ENCODE data around the gene FSD1L.

The FSD1L gene

DNA sequence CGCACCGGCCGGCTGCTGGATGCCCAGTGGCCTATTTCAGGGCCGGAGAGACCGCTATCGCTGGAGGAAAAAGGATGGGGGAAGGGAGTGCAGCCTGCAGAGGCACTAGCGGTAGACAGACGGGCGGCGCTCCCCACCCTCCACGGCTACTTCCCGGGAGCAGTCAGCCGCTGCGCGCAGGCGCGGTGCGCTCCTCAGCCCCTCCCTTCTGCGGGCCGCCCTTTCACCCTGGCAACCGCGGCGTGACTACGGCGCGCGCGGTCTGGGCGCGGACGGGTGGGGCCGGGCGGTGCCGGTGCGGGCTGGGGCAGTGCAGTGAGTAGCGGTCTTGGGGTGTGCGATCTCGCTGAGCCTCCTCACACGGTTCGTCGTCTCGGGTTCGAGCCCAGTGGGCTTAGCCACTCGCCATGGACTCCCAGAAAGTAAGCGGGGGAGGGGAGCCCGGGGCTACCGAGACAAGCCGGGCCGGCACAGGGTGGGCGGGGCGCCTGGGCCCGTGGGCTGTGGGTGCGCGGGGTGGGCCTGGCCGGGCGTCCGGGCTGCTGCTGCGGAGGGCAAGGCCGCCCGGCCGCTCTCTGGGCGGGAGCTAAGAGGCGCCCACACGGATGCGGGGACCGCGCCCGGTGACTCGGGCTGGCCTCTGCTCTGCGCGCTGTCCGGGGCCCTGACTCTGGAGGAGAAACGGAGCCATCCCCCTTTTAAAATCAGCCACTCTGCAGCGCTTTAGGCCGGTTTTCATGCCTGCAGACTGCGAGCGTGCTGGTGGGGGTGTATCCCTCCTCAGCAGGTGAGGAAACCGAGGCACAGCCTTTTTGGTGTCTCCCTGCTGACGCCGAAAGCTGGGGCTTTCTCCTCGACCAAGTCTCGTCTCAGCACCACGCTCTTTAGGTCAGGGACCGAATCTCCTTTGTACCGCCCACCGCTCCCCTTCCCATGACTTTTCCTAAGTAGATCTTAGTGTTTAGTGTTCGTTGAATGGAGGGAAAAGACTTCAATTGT, at the start of gene FSD1L:
Gene FSD1L (plus strand): TSS at position 221 of the 999 bp plus-strand sequence. CDS start 187 bp downstream, at position 408.
- no peaks in the 10 kb centered on the region for H3K27me3 ChIP-seq (ENCODE audit: control insufficient read depth, insufficient read depth, low read length)
- peak within 1 kb of the TSS; percentile 55 for H3K9ac ChIP-seq (ENCODE audit: low read depth, low read length)
- H3K4me1 ChIP-seq (ENCODE audit: control insufficient read depth, insufficient read depth, low read length), result no peaks in the 10 kb centered on the region
- no peaks in the 10 kb centered on the region for H3K9me3 ChIP-seq (ENCODE audit: control insufficient read depth, insufficient read depth, low read length)
- H3K36me3 ChIP-seq (ENCODE audit: control insufficient read depth, insufficient read depth, low read length), result no peaks in the 10 kb centered on the region
- peak within 1 kb of the TSS; percentile 75 for H3K4me3 ChIP-seq (ENCODE audit: low read depth, low read length)

DNA sequence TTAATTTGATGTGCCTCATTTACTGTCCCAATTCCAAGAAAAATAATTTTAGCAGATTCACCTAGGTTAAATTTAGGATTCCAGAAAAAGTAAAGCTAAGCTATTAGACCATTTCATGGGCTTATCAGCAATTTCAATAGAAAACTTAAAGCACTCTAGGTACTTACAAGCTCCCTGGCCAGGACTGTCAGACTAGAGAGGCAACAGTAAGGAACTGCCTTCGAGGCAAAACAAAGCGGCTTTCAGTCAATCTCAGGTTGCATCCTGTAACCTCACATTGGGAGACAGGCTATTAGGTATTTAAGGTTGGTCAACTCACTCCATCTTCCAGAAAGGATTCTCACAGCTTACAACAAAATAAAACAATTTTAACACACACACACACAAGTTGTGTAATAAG, 48.7 kb upstream of the FSD1L start:
- H3K27me3 ChIP-seq (ENCODE audit: control insufficient read depth, insufficient read depth, low read length), result no peaks in the 10 kb centered on the region
- no peaks in the 10 kb centered on the region for H3K9me3 ChIP-seq (ENCODE audit: control insufficient read depth, insufficient read depth, low read length)
- H3K9ac ChIP-seq (ENCODE audit: low read depth, low read length), result no peak overlapping the region
- H3K4me3 ChIP-seq (ENCODE audit: low read depth, low read length), result no peak overlapping the region
- H3K4me1 ChIP-seq (ENCODE audit: control insufficient read depth, insufficient read depth, low read length), result peaks cover 23% of the 10 kb centered on the region
- H3K36me3 ChIP-seq (ENCODE audit: control insufficient read depth, insufficient read depth, low read length), result no peaks in the 10 kb centered on the region

- Histone ChIP-seq H3K9me3 (ENCODE audit: control insufficient read depth, insufficient read depth, low read length) (no peaks in the 10 kb centered on the region), H3K27me3 (ENCODE audit: control insufficient read depth, insufficient read depth, low read length) (no peaks in the 10 kb centered on the region), H3K9ac (ENCODE audit: low read depth, low read length) (no peak overlapping the region), H3K36me3 (ENCODE audit: control insufficient read depth, insufficient read depth, low read length) (no peaks in the 10 kb centered on the region), H3K4me1 (ENCODE audit: control insufficient read depth, insufficient read depth, low read length) (peaks cover 30% of the 10 kb centered on the region), H3K4me3 (ENCODE audit: low read depth, low read length) (no peak overlapping the region)
Measured at GRCh38 chr9:105401651-105402050, 46.2 kb upstream of the FSD1L start.

- no peaks in the 10 kb centered on the region for H3K9me3 ChIP-seq (ENCODE audit: control insufficient read depth, insufficient read depth, low read length)
- peak overlapping the region; percentile 42 for H3K9ac ChIP-seq (ENCODE audit: low read depth, low read length)
- peak overlapping the region; percentile 27 for H3K4me3 ChIP-seq (ENCODE audit: low read depth, low read length)
- no peaks in the 10 kb centered on the region for H3K27me3 ChIP-seq (ENCODE audit: control insufficient read depth, insufficient read depth, low read length)
- H3K36me3 ChIP-seq (ENCODE audit: control insufficient read depth, insufficient read depth, low read length), result no peaks in the 10 kb centered on the region
- H3K4me1 ChIP-seq (ENCODE audit: control insufficient read depth, insufficient read depth, low read length), result peaks cover 29% of the 10 kb centered on the region
Measured at GRCh38 chr9:105403552-105404248, 44.1 kb upstream of the FSD1L start.

DNA sequence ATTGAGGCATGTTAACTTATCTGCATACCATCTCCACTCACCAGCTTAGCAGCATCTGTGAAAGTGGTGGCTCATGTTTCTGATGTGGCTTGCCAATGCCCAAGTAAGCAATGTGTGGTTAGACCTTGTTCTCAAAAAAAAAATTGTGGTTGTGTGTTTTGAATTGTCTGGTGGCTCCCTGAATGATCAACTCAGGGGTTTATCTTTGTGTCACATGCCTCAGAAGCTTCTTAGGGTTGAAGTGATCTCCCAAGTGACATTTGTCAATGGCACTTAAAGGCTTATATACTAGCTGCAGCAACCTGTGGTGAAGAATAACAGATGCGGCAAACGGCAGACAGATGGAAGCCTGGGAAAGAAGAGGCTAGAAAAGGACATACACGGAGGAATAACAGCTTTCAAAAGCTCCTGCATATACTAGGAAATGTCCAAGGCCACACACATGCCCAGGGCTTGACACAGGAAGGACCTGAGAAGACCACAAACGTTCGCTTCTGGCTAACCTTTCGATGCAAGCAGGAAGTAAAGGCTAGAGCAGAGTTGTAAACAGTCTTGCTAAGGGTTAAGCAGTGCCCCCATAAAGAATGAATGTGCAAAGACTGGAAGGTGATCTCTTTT, 42.2 kb upstream of the FSD1L start:
- Histone ChIP-seq H3K9ac (ENCODE audit: low read depth, low read length) (no peak overlapping the region), H3K4me3 (ENCODE audit: low read depth, low read length) (no peak overlapping the region), H3K27me3 (ENCODE audit: control insufficient read depth, insufficient read depth, low read length) (no peaks in the 10 kb centered on the region), H3K4me1 (ENCODE audit: control insufficient read depth, insufficient read depth, low read length) (peaks cover 25% of the 10 kb centered on the region), H3K9me3 (ENCODE audit: control insufficient read depth, insufficient read depth, low read length) (no peaks in the 10 kb centered on the region), H3K36me3 (ENCODE audit: control insufficient read depth, insufficient read depth, low read length) (no peaks in the 10 kb centered on the region)

DNA sequence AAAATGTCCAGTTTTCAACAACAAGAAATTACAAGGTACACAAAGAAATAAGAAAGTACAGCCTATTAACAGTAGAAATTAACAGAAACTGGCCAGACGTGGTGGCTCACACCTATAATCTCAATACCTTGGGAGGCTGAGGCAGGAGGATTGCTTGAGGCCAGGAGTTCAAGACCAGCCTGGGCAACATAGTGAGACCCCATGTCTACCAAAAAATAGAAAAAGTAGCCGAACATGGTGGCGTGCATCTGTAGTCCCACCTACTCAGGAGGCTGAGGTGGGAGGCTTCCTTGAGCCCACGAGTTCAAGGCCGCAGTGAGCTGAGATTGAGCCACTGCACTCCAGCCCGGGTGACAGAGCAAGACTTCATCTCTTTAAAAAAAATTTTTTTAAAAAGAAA, 41.5 kb upstream of the FSD1L start:
- H3K27me3 ChIP-seq (ENCODE audit: control insufficient read depth, insufficient read depth, low read length), result no peaks in the 10 kb centered on the region
- no peak overlapping the region for H3K4me3 ChIP-seq (ENCODE audit: low read depth, low read length)
- no peak overlapping the region for H3K9ac ChIP-seq (ENCODE audit: low read depth, low read length)
- peaks cover 25% of the 10 kb centered on the region for H3K4me1 ChIP-seq (ENCODE audit: control insufficient read depth, insufficient read depth, low read length)
- no peaks in the 10 kb centered on the region for H3K9me3 ChIP-seq (ENCODE audit: control insufficient read depth, insufficient read depth, low read length)
- H3K36me3 ChIP-seq (ENCODE audit: control insufficient read depth, insufficient read depth, low read length), result no peaks in the 10 kb centered on the region

DNA sequence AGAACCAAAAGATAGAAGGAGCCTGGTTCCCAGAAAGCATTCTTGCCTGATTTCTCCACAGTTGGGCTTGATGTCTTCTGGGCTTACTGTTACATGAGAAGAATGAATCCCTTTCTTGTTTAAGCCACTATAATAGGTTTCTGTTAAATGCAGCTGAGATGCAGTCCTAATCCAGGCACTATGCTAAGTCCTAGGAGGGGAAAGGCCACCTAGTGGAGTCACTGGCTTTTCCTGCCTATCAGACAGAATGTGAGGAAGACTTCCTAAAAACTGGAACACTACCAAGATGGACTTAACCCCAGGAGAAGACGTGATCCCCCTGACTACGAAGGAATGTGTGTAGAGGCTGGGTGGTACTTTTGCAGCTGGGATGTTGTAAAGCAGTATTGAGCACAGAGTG, 34.3 kb upstream of the FSD1L start:
- no peaks in the 10 kb centered on the region for H3K36me3 ChIP-seq (ENCODE audit: control insufficient read depth, insufficient read depth, low read length)
- H3K4me3 ChIP-seq (ENCODE audit: low read depth, low read length), result no peak overlapping the region
- no peaks in the 10 kb centered on the region for H3K9me3 ChIP-seq (ENCODE audit: control insufficient read depth, insufficient read depth, low read length)
- H3K9ac ChIP-seq (ENCODE audit: low read depth, low read length), result no peak overlapping the region
- H3K4me1 ChIP-seq (ENCODE audit: control insufficient read depth, insufficient read depth, low read length), result peaks cover 4% of the 10 kb centered on the region
- no peaks in the 10 kb centered on the region for H3K27me3 ChIP-seq (ENCODE audit: control insufficient read depth, insufficient read depth, low read length)

- H3K9ac ChIP-seq (ENCODE audit: low read depth, low read length), result no peak overlapping the region
- H3K36me3 ChIP-seq (ENCODE audit: control insufficient read depth, insufficient read depth, low read length), result no peaks in the 10 kb centered on the region
- peaks cover 4% of the 10 kb centered on the region for H3K4me1 ChIP-seq (ENCODE audit: control insufficient read depth, insufficient read depth, low read length)
- no peaks in the 10 kb centered on the region for H3K9me3 ChIP-seq (ENCODE audit: control insufficient read depth, insufficient read depth, low read length)
- H3K4me3 ChIP-seq (ENCODE audit: low read depth, low read length), result peak overlapping the region; percentile 24
- H3K27me3 ChIP-seq (ENCODE audit: control insufficient read depth, insufficient read depth, low read length), result no peaks in the 10 kb centered on the region
Measured at GRCh38 chr9:105414947-105415661, 32.7 kb upstream of the FSD1L start.

- Histone ChIP-seq H3K27me3 (ENCODE audit: control insufficient read depth, insufficient read depth, low read length) (no peaks in the 10 kb centered on the region), H3K9me3 (ENCODE audit: control insufficient read depth, insufficient read depth, low read length) (no peaks in the 10 kb centered on the region), H3K4me1 (ENCODE audit: control insufficient read depth, insufficient read depth, low read length) (peaks cover 4% of the 10 kb centered on the region), H3K36me3 (ENCODE audit: control insufficient read depth, insufficient read depth, low read length) (no peaks in the 10 kb centered on the region), H3K4me3 (ENCODE audit: low read depth, low read length) (no peak overlapping the region), H3K9ac (ENCODE audit: low read depth, low read length) (no peak overlapping the region)
Measured at GRCh38 chr9:105415662-105415980, 32.2 kb upstream of the FSD1L start.

- H3K4me3 ChIP-seq (ENCODE audit: low read depth, low read length), result no peak overlapping the region
- H3K9me3 ChIP-seq (ENCODE audit: control insufficient read depth, insufficient read depth, low read length), result no peaks in the 10 kb centered on the region
- H3K4me1 ChIP-seq (ENCODE audit: control insufficient read depth, insufficient read depth, low read length), result peaks cover 4% of the 10 kb centered on the region
- no peak overlapping the region for H3K9ac ChIP-seq (ENCODE audit: low read depth, low read length)
- no peaks in the 10 kb centered on the region for H3K27me3 ChIP-seq (ENCODE audit: control insufficient read depth, insufficient read depth, low read length)
- no peaks in the 10 kb centered on the region for H3K36me3 ChIP-seq (ENCODE audit: control insufficient read depth, insufficient read depth, low read length)
Measured at GRCh38 chr9:105416840-105417239, 31.0 kb upstream of the FSD1L start.
